Omental fat pad (tissue), 4 donors: ENCODE results near the gene SRRD. TPM values are rescaled to one million over a fixed set of nuclear protein-coding genes. Genes with fewer than 3 reads are reported as not detected.

Experiments used
- ATAC-seq: fragments of 150-250 bp; one replicate; pipeline ENCODE4 v1.9.1; 2016; ENCODE audit warnings: mild to moderate bottlenecking, moderate library complexity; ENCODE audit not compliant: low FRiP score
- DNase-seq: peaks from one replicate; pipeline ENCODE4 v3.0.0-alpha.2; 2019; ENCODE audit warnings: low spot score
- total RNA-seq, 4 donors: library from RNA; depleted of rRNA; stranded (reverse); fragments of >200 nt; gene quantifications; one replicate each; pipeline ENCODE4 v1.1.0, GENCODE V29; 2016
- TF ChIP-seq, protein P1 (sequence below), 3 donors: fragments of 450-650 bp; IDR thresholded peaks; one replicate each; pipeline ENCODE4 v1.5.1; 2016 to 2017; ENCODE audit warnings: antibody characterized with exemption in 3 of 3, mild to moderate bottlenecking in 3 of 3, moderate library complexity in 2 of 3

Gene SRRD
- total RNA-seq, 4 donors from 2014 or later = 9.8 to 22.1 (median 13.0) TPM

GRCh38 chr22:26442086-26442756 is 41.5 kb upstream of the SRRD start:
- TF ChIP-seq, protein P1, sequence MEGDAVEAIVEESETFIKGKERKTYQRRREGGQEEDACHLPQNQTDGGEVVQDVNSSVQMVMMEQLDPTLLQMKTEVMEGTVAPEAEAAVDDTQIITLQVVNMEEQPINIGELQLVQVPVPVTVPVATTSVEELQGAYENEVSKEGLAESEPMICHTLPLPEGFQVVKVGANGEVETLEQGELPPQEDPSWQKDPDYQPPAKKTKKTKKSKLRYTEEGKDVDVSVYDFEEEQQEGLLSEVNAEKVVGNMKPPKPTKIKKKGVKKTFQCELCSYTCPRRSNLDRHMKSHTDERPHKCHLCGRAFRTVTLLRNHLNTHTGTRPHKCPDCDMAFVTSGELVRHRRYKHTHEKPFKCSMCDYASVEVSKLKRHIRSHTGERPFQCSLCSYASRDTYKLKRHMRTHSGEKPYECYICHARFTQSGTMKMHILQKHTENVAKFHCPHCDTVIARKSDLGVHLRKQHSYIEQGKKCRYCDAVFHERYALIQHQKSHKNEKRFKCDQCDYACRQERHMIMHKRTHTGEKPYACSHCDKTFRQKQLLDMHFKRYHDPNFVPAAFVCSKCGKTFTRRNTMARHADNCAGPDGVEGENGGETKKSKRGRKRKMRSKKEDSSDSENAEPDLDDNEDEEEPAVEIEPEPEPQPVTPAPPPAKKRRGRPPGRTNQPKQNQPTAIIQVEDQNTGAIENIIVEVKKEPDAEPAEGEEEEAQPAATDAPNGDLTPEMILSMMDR (IDR thresholded peaks at IDR 0.05) = no peak
- ATAC-seq = no peak
- DNase-seq = no peak

- no peak for DNase-seq
- no peak for ATAC-seq
- TF ChIP-seq, protein P1 (IDR thresholded peaks at IDR 0.05) = no peak
Measured at GRCh38 chr22:26443901-26444690, 39.6 kb upstream of the SRRD start.

- TF ChIP-seq, protein P1 (IDR thresholded peaks at IDR 0.05) = no peak
- no peak for ATAC-seq
- no peak for DNase-seq
Measured at GRCh38 chr22:26444777-26445176, 38.9 kb upstream of the SRRD start.

- TF ChIP-seq, protein P1 (IDR thresholded peaks at IDR 0.05) = no peak
- DNase-seq (no peak), ATAC-seq (no peak)
Measured at GRCh38 chr22:26445577-26446275, 38.0 kb upstream of the SRRD start.

DNA sequence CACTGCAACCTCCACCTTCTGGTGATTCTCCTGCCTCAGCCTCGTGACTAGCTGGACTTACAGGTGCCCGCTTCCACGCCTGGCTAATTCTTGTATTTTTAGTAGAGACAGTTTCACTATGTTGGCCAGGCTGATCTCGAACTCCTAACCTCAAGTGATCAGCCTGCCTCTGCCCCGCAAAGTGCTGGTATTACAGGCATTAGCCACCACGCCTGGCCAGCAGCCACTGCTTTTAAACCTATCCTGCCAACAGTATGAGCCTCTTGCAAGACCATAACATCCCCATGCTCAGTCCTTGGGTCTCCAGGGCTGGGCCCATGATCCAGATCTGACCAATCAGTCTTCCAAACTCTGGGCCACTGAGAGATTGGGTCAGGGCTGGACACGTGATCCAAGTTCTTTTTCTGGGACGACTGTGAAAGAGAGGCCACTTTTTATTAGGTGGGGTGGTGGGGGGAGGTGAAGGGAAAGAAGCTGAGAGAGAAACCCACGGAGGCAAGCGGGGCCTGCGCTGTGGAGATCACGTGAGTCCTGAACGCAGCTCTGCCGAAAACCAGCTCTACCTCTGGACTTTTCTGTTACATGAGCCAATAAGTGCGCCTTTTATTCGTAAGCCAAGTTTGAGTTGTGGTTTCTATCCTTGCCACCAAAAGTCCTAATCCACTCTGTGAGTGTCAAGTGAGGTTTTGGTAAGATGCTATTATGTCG is 36.7 kb upstream of the SRRD start:
- ATAC-seq (no peak), DNase-seq (no peak)
- TF ChIP-seq, protein P1 (IDR thresholded peaks at IDR 0.05) = no peak

DNA sequence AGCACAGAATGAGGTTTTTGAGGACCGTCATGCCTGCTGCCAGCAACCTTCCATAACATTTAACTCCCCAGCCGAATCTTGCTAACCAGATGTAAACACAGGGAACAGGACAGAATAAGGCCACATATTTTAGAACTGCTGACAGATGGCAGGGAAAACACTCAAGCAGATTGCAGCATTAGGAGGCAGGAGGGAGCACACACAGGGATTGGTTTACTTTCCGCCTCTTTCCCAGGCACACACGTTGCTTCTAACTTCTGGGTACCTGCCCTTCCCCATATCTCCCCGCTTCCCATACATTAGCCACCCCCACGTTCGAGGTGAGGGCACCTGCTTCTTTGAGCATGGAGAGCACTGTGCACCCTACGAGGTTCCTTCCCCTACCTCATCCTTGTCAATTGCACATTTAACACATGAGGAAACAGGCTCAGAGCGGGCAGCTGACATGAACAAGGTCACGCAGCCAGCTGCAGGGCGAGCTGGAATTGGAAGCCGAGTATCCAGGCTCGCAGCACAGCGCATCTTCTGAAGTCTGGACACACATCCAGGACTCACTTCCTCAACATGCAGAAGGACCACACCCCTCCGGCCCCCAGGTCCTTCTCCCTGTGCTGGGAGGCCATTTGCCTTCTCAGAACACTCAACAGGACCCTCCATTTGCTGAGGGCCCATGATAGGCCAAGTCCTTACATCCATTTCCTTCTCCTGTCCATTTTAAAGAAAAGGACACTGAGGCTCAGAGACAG is 35.9 kb upstream of the SRRD start:
- no peak for DNase-seq
- ATAC-seq = no peak
- TF ChIP-seq, protein P1 (IDR thresholded peaks at IDR 0.05) = no peak
